H1 (cell line): Measurements from ENCODE around the gene PKD1L1. TPM values are rescaled to one million over a fixed set of nuclear protein-coding genes. Genes with fewer than 3 reads are reported as not detected.

ENCODE experiments used
- CTCF ChIA-PET: fragments of 300-600 bp; sonication (Branson Sonifier 250); formaldehyde crosslinking; loops from one replicate; lab custom pipeline; 2021; ENCODE audit not compliant: partially characterized antibody; lab: Charles Lee
- POLR2A ChIA-PET: fragments of 300-600 bp; sonication (Branson Sonifier 250); formaldehyde crosslinking; loops from one replicate; lab custom pipeline; 2021; ENCODE audit warnings: inconsistent platforms; ENCODE audit not compliant: partially characterized antibody; lab: Charles Lee
- DNase-seq, 2 experiments: peaks; one replicate each; pipeline versions ENCODE4 v3.0.0 to v3.0.0-alpha.2; 2010 to 2022; ENCODE audit warnings: low spot score in 2 of 2, low read depth in 1 of 2, mixed read lengths in 1 of 2
- FAIRE-seq: peaks from 2 replicates; lab custom pipeline; 2011; peaks lifted over from hg19 to GRCh38; lab: Jason Lieb, UNC
- H2AFZ ChIP-seq: 2 replicates; pipeline ENCODE4 v1.8.1; 2012; ENCODE audit warnings: low read length, inconsistent platforms
- H2AK5ac ChIP-seq: 2 replicates; pipeline ENCODE4 v1.6.1; 2013; ENCODE audit warnings: low read depth, low read length
- H2BK120ac ChIP-seq: replicated peaks from 2 replicates; pipeline ENCODE3; 2013; ENCODE audit warnings: low read depth, low read length, inconsistent platforms
- H2BK12ac ChIP-seq: 2 replicates; pipeline ENCODE4 v1.6.1; 2013; ENCODE audit warnings: low read depth, low read length
- H2BK15ac ChIP-seq: 2 replicates; pipeline ENCODE4 v1.6.1; 2013; ENCODE audit warnings: low read length
- H2BK20ac ChIP-seq: 2 replicates; pipeline ENCODE4 v1.6.1; 2013; ENCODE audit warnings: low read length
- H2BK5ac ChIP-seq: 2 replicates; pipeline ENCODE4 v1.6.1; 2013; ENCODE audit warnings: low read depth, low read length
- H3K14ac ChIP-seq: 2 replicates; pipeline ENCODE4 v1.6.1; 2013; ENCODE audit warnings: inconsistent platforms; ENCODE audit not compliant: insufficient read length
- H3K18ac ChIP-seq: 2 replicates; pipeline ENCODE4 v1.6.1; 2013; ENCODE audit warnings: low read length; ENCODE audit errors: extremely low read depth
- H3K23ac ChIP-seq: 2 replicates; pipeline ENCODE4 v1.6.1; 2013; ENCODE audit warnings: inconsistent platforms; ENCODE audit not compliant: insufficient read length
- H3K23me2 ChIP-seq: 2 replicates; pipeline ENCODE4 v1.6.1; 2013; ENCODE audit warnings: low read depth, low read length
- H3K27ac ChIP-seq: 2 replicates; pipeline ENCODE4 v1.6.1; 2011; ENCODE audit warnings: low read depth, low read length, inconsistent platforms
- H3K27me3 ChIP-seq, 4 experiments: replicated peaks in 1 of 4; 1 replicate in 1 of 4; 2 replicates in 3 of 4; pipeline versions ENCODE4 v1.6.1 to v1.8.1; 2011 to 2013; ENCODE audit warnings: low read length in 3 of 4, mild to moderate bottlenecking in 3 of 4, inconsistent platforms in 2 of 4, mixed read lengths in 2 of 4, moderate library complexity in 1 of 4; ENCODE audit not compliant: control insufficient read depth in 3 of 4, insufficient read depth in 3 of 4; ENCODE audit errors: extremely low read depth in 1 of 4
- H3K36me3 ChIP-seq, 4 experiments: 2 replicates each; pipeline versions ENCODE4 v1.6.1 to v1.8.1; 2011 to 2013; ENCODE audit warnings: mild to moderate bottlenecking in 4 of 4, low read length in 3 of 4, moderate library complexity in 2 of 4, control low read depth in 1 of 4, inconsistent platforms in 1 of 4; ENCODE audit not compliant: insufficient read depth in 4 of 4, control insufficient read depth in 2 of 4
- H3K4ac ChIP-seq: replicated peaks from 2 replicates; pipeline ENCODE3; 2013; ENCODE audit warnings: low read length, low read depth, mixed read lengths, inconsistent platforms; ENCODE audit not compliant: insufficient read length
- H3K4me1 ChIP-seq, 4 experiments: replicated peaks in 1 of 4; 1 replicate in 1 of 4; 2 replicates in 3 of 4; pipeline versions ENCODE4 v1.6.1 to v1.8.1; 2011 to 2013; ENCODE audit warnings: low read length in 3 of 4, inconsistent platforms in 2 of 4, mixed read lengths in 1 of 4; ENCODE audit not compliant: insufficient read depth in 4 of 4, control insufficient read depth in 3 of 4
- H3K4me2 ChIP-seq, 2 experiments: 2 replicates each; pipeline versions ENCODE4 v1.6.1 to v1.8.1; 2011 to 2013; ENCODE audit warnings: low read depth in 2 of 2, low read length in 2 of 2, control low read depth in 1 of 2, inconsistent platforms in 1 of 2, mild to moderate bottlenecking in 1 of 2; ENCODE audit not compliant: insufficient read depth in 1 of 2
- H3K4me3 ChIP-seq, 4 experiments: fragments of 200-600, 300-600 bp in 1 of 4; sonication (generic), shearing (Covaris generic), sonication (Bioruptor Twin) in 1 of 4; 2 replicates each; pipeline versions ENCODE4 v1.5.1 to v1.8.1; 2011 to 2016; ENCODE audit warnings: low read length in 4 of 4, low read depth in 3 of 4, control low read depth in 2 of 4, inconsistent platforms in 2 of 4, mild to moderate bottlenecking in 2 of 4, mixed read lengths in 1 of 4, moderate library complexity in 1 of 4; ENCODE audit not compliant: insufficient read depth in 2 of 4; ENCODE audit errors: extremely low read depth in 1 of 4
- H3K56ac ChIP-seq: replicated peaks from 2 replicates; pipeline ENCODE3; 2013; ENCODE audit warnings: low read depth, mild to moderate bottlenecking, mixed read lengths, low read length, inconsistent platforms; ENCODE audit not compliant: insufficient read length
- H3K79me1 ChIP-seq: 2 replicates; pipeline ENCODE4 v1.6.1; 2013; ENCODE audit warnings: low read depth, low read length, control low read depth
- H3K79me2 ChIP-seq, 2 experiments: 2 replicates each; pipeline versions ENCODE4 v1.6.1 to v1.8.1; 2012 to 2013; ENCODE audit warnings: low read length in 2 of 2, mild to moderate bottlenecking in 2 of 2, inconsistent platforms in 1 of 2; ENCODE audit not compliant: insufficient read depth in 2 of 2, control insufficient read depth in 1 of 2
- H3K9ac ChIP-seq, 4 experiments: replicated peaks in 1 of 4; 1 replicate in 1 of 4; 2 replicates in 3 of 4; pipeline versions ENCODE4 v1.6.1 to v1.8.1; 2011 to 2013; ENCODE audit warnings: low read depth in 3 of 4, low read length in 3 of 4, control low read depth in 2 of 4, mild to moderate bottlenecking in 2 of 4, moderate library complexity in 2 of 4, inconsistent platforms in 1 of 4; ENCODE audit errors: extremely low read depth in 1 of 4
- H3K9me3 ChIP-seq, 2 experiments: 2 replicates each; pipeline versions ENCODE4 v1.6.1 to v1.8.1; 2012 to 2013; ENCODE audit warnings: mild to moderate bottlenecking in 2 of 2, moderate library complexity in 2 of 2, control low read depth in 1 of 2, inconsistent platforms in 1 of 2, low read depth in 1 of 2, low read length in 1 of 2, mixed read lengths in 1 of 2; ENCODE audit not compliant: insufficient read depth in 2 of 2
- H4K20me1 ChIP-seq, 2 experiments: replicated peaks in 1 of 2; 2 replicates each; pipeline versions ENCODE3 to v1.8.1; 2011 to 2013; ENCODE audit warnings: inconsistent platforms in 2 of 2, low read length in 2 of 2, mild to moderate bottlenecking in 1 of 2; ENCODE audit not compliant: insufficient read depth in 2 of 2, control insufficient read depth in 1 of 2
- H4K5ac ChIP-seq: 2 replicates; pipeline ENCODE4 v1.6.1; 2013; ENCODE audit warnings: low read length, low read depth, mixed read lengths, inconsistent platforms; ENCODE audit not compliant: insufficient read length
- H4K8ac ChIP-seq: 2 replicates; pipeline ENCODE4 v1.8.0; 2013; ENCODE audit warnings: mild to moderate bottlenecking, moderate library complexity, low read length, inconsistent platforms; ENCODE audit not compliant: insufficient read depth; ENCODE audit errors: extremely low read depth
- H4K91ac ChIP-seq: replicated peaks from 2 replicates; pipeline ENCODE3; 2013; ENCODE audit warnings: low read length, mixed read lengths, inconsistent platforms; ENCODE audit not compliant: insufficient read length
- ASH2L ChIP-seq: fragments of 200-600, 300-600 bp; sonication (generic); IDR thresholded peaks from one replicate; pipeline ENCODE4 v1.7.1; 2017; ENCODE audit warnings: low read length
- CBX8 ChIP-seq: fragments of 300-800, 300-1000 bp; sonication (generic); IDR thresholded peaks from 2 replicates; pipeline ENCODE4 v1.7.1; 2016; ENCODE audit warnings: low read depth, low read length, borderline replicate concordance
- EGR1 ChIP-seq: IDR thresholded peaks from 2 replicates; pipeline ENCODE4 v1.6.1; 2011; ENCODE audit warnings: low read depth, low read length, borderline replicate concordance
- EP300 ChIP-seq, 2 experiments: IDR thresholded peaks; 1 replicate in 1 of 2; 2 replicates in 1 of 2; pipeline ENCODE4 v1.6.1; 2011 to 2012; ENCODE audit warnings: low read depth in 2 of 2, low read length in 2 of 2, mild to moderate bottlenecking in 2 of 2, borderline replicate concordance in 1 of 2, inconsistent platforms in 1 of 2, moderate library complexity in 1 of 2
- HDAC2 ChIP-seq, 2 experiments: fragments of 300-600 bp in 1 of 2; sonication (generic) in 1 of 2; IDR thresholded peaks; 2 replicates each; pipeline ENCODE4 v1.6.1; 2011 to 2012; ENCODE audit warnings: low read depth in 2 of 2, low read length in 2 of 2, mild to moderate bottlenecking in 2 of 2, moderate library complexity in 2 of 2, borderline replicate concordance in 1 of 2, inconsistent platforms in 1 of 2
- KDM5A ChIP-seq: fragments of 200-600 bp; IDR thresholded peaks from 2 replicates; pipeline ENCODE4 v1.7.1; 2012; ENCODE audit warnings: mild to moderate bottlenecking, low read length, inconsistent platforms, mixed read lengths
- RNF2 ChIP-seq: fragments of 200-900, 300-1000 bp; sonication (generic); IDR thresholded peaks from 2 replicates; pipeline ENCODE4 v1.7.1; 2016; ENCODE audit warnings: borderline replicate concordance, low read depth, mild to moderate bottlenecking, antibody characterized with exemption, low read length; ENCODE audit not compliant: poor library complexity, severe bottlenecking; ENCODE audit errors: missing control alignments
- SIN3A ChIP-seq, 2 experiments: IDR thresholded peaks in 1 of 2; conservative IDR thresholded peaks in 1 of 2; 2 replicates each; pipeline ENCODE4 v1.6.1; 2011 to 2012; ENCODE audit warnings: low read length in 2 of 2, improper control_type of control experiment in 1 of 2, low read depth in 1 of 2, mild to moderate bottlenecking in 1 of 2
- SP2 ChIP-seq: IDR thresholded peaks from 2 replicates; pipeline ENCODE4 v1.6.1; 2012; ENCODE audit warnings: mild to moderate bottlenecking, low read length, inconsistent platforms
- TCF12 ChIP-seq: IDR thresholded peaks from 2 replicates; pipeline ENCODE4 v1.6.1; 2011; ENCODE audit warnings: low read depth, mild to moderate bottlenecking, low read length
- USF2 ChIP-seq: IDR thresholded peaks from 2 replicates; pipeline ENCODE4 v1.6.1; 2011; ENCODE audit warnings: low read length, improper control_type of control experiment
- WGBS, 2 experiments: shearing (Covaris generic) in 1 of 2; methylation state at CpG; one replicate each; pipeline versions ENCODE4 v1.1.6 to v1.1.7; 2013 to 2015; ENCODE audit warnings: low lambda C conversion rate in 2 of 2, mixed read lengths in 2 of 2, inconsistent platforms in 1 of 2, low coverage in 1 of 2, missing lambda C conversion rate in 1 of 2; ENCODE audit not compliant: insufficient replicate concordance in 2 of 2, insufficient coverage in 1 of 2, insufficient read length in 1 of 2; ENCODE audit errors: extremely low coverage in 1 of 2, missing lambda C conversion rate in 1 of 2; 5-methylcytosine and 5-hydroxymethylcytosine counted together
- polyA plus RNA-seq, 7 experiments: library from polyadenylated mRNA; depleted of rRNA in 3 of 7; stranded (reverse) in 5 of 7; unstranded in 2 of 7; fragments of >200 nt in 5 of 7; fragments of 200-250 nt in 2 of 7; gene quantifications; 1 replicate in 5 of 7; 2 replicates in 1 of 7; 4 replicates in 1 of 7; pipeline versions ENCODE4 v1.2.1 to v1.2.3, GENCODE V29; 2011 to 2013; ENCODE audit warnings: missing spikeins in 2 of 7, mixed read lengths in 2 of 7
- total RNA-seq: library from RNA; stranded (reverse); fragmentation: NEBNext Ultra II Directional; extraction: Animal tissue kit (Norgen Biotek cat#: 25700); gene quantifications from 2 replicates; pipeline ENCODE4 v1.2.1, GENCODE V29; 2021

PKD1L1 gene
- total and polyA plus RNA-seq, 2 of the 8 experiments (the other 6 are each of a cell fraction or from before 2014, with no cell fraction given): 0.22 to 0.35 TPM

GRCh38 chr7:47741984-47742383 is 206.3 kb downstream of the PKD1L1 start:
- H4K8ac ChIP-seq: no peak overlapping the region
- H3K18ac ChIP-seq: no peak overlapping the region
- H2BK5ac ChIP-seq: no peak overlapping the region
- no peaks in the 10 kb centered on the region for H3K79me1 ChIP-seq
- no peaks in the 10 kb centered on the region for H3K79me2 ChIP-seq
- no peak overlapping the region for H3K14ac ChIP-seq
- DNase-seq: no peak
- peaks cover 0 to 10% (median 6%) of the 10 kb centered on the region in 4 experiments; a peak in 5 of 7 replicates for H3K4me1 ChIP-seq
- H3K56ac ChIP-seq: no peak overlapping the region
- H3K4ac ChIP-seq: no peak overlapping the region
- CTCF ChIA-PET: no interaction called here
- no peaks in the 10 kb centered on the region for H3K36me3 ChIP-seq
- H2BK20ac ChIP-seq: no peak overlapping the region
- H2AFZ ChIP-seq: no peak overlapping the region
- no peak overlapping the region for H3K23ac ChIP-seq
- no peak overlapping the region for H4K5ac ChIP-seq
- H4K20me1 ChIP-seq: no peaks in the 10 kb centered on the region
- H3K27ac ChIP-seq: no peak overlapping the region
- no peak overlapping the region for H2AK5ac ChIP-seq
- no peak overlapping the region for H3K4me2 ChIP-seq
- POLR2A ChIA-PET: no interaction called here
- 91% methylated on average over 6 of the region's 6 CpGs; no CpG with 5 or more reads in 1 of the 2 experiments for WGBS, 2 experiments
- H3K23me2 ChIP-seq: no peaks in the 10 kb centered on the region
- no peak overlapping the region for H2BK12ac ChIP-seq
- H3K9me3 ChIP-seq: no peaks in the 10 kb centered on the region
- peaks cover 0 to 2% (median 0%) of the 10 kb centered on the region in 4 experiments; a peak in 1 of 7 replicates for H3K27me3 ChIP-seq
- H2BK15ac ChIP-seq: no peak overlapping the region
- FAIRE-seq: no peak
- H4K91ac ChIP-seq: no peak overlapping the region
- no peak overlapping the region for H2BK120ac ChIP-seq
- H3K9ac ChIP-seq: no peak overlapping the region
- no peak overlapping the region for H3K4me3 ChIP-seq
- TF ChIP-seq SIN3A (conservative IDR thresholded peaks at IDR 0.05 in 1 of 2, IDR thresholded peaks at IDR 0.05 in 1 of 2; ENCODE audit: low read depth in 1 of 2, low read length in 2 of 2): no peak
- TF ChIP-seq SP2: no peak
- no peak for TF ChIP-seq RNF2
- no peak for TF ChIP-seq CBX8
- TF ChIP-seq USF2: no peak
- no peak for TF ChIP-seq HDAC2 (IDR thresholded peaks at IDR 0.05; ENCODE audit: borderline replicate concordance in 1 of 2, low read depth in 2 of 2, low read length in 2 of 2)
- no peak for TF ChIP-seq ASH2L
- TF ChIP-seq EP300 (IDR thresholded peaks at IDR 0.05; ENCODE audit: borderline replicate concordance in 1 of 2, low read depth in 2 of 2, low read length in 2 of 2): no peak
- TF ChIP-seq TCF12: no peak
- TF ChIP-seq KDM5A: no peak
- TF ChIP-seq EGR1: no peak
